SK-N-SH (cell line): ENCODE data around the gene MZF1.

Source experiments
- EZH2phosphoT487 ChIP-seq: fragments of 200-600 bp; sonication (generic); IDR thresholded peaks from 2 replicates; pipeline ENCODE4 v1.6.1; 2017; ENCODE audit warnings: low read depth, mixed run types, mild to moderate bottlenecking, antibody characterized with exemption, moderate library complexity, borderline replicate concordance
- JUND ChIP-seq: IDR thresholded peaks from 2 replicates; pipeline ENCODE4 v1.4.0; 2012
- MXI1 ChIP-seq: IDR thresholded peaks from 2 replicates; pipeline ENCODE4 v1.6.1; 2012; ENCODE audit warnings: mild to moderate bottlenecking, low read depth, low read length, improper control_type of control experiment
- RAD21 ChIP-seq: IDR thresholded peaks from 2 replicates; pipeline ENCODE4 v1.6.1; 2012; ENCODE audit warnings: mild to moderate bottlenecking, low read length
- RCOR1 ChIP-seq: fragments of 150-350 bp; IDR thresholded peaks from 2 replicates; pipeline ENCODE4 v1.6.1; 2017; ENCODE audit warnings: antibody characterized with exemption, low read length
- RXRA ChIP-seq: IDR thresholded peaks from 2 replicates; pipeline ENCODE4 v1.4.0; 2012; ENCODE audit warnings: low read depth, mild to moderate bottlenecking, borderline replicate concordance
- SMC3 ChIP-seq: IDR thresholded peaks from 2 replicates; pipeline ENCODE4 v1.6.1; 2012; ENCODE audit warnings: low read depth, low read length, improper control_type of control experiment
- TAF1 ChIP-seq: IDR thresholded peaks from 2 replicates; pipeline ENCODE4 v1.6.1; 2012; ENCODE audit warnings: low read depth, mild to moderate bottlenecking, low read length, moderate library complexity, borderline replicate concordance
- TCF12 ChIP-seq: IDR thresholded peaks from 2 replicates; pipeline ENCODE4 v1.4.0; 2012
- YY1 ChIP-seq: IDR thresholded peaks from 2 replicates; pipeline ENCODE4 v1.4.0; 2012; ENCODE audit warnings: low read depth, mild to moderate bottlenecking
- TF ChIP-seq, protein P1 (sequence below): fragments of 200-600 bp; sonication (generic); IDR thresholded peaks from 2 replicates; pipeline ENCODE4 v1.6.1; 2017; ENCODE audit warnings: antibody characterized with exemption, mild to moderate bottlenecking, moderate library complexity

DNA sequence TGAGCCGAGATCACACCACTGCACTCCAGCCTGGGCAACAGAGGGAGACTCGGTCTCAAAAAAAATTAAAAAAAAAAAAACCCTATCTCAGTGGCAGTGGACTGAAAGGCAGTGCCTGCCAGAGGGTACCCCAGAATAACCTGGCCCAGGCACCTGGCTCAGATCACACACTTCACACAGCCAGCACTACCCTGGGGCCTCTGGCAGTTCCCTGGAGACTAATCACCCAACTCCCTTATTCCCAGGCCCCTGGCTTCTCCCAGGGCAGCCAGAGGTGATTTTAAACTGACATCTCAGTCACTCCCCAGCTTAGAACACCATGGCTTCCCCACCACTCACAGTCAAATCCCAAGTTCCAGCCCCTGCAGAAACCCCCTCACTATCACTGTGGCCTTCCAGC lies 57.9 kb downstream of the MZF1 start:
- TF ChIP-seq JUND (no peak), YY1 (no peak), RCOR1 (no peak), TCF12 (no peak), SMC3 (no peak), EZH2phosphoT487 (no peak), TAF1 (no peak), MXI1 (no peak), RXRA (no peak), RAD21 (no peak)
- TF ChIP-seq, protein P1, sequence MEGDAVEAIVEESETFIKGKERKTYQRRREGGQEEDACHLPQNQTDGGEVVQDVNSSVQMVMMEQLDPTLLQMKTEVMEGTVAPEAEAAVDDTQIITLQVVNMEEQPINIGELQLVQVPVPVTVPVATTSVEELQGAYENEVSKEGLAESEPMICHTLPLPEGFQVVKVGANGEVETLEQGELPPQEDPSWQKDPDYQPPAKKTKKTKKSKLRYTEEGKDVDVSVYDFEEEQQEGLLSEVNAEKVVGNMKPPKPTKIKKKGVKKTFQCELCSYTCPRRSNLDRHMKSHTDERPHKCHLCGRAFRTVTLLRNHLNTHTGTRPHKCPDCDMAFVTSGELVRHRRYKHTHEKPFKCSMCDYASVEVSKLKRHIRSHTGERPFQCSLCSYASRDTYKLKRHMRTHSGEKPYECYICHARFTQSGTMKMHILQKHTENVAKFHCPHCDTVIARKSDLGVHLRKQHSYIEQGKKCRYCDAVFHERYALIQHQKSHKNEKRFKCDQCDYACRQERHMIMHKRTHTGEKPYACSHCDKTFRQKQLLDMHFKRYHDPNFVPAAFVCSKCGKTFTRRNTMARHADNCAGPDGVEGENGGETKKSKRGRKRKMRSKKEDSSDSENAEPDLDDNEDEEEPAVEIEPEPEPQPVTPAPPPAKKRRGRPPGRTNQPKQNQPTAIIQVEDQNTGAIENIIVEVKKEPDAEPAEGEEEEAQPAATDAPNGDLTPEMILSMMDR: no peak
